Neural cell (in vitro differentiated cells): ENCODE measurements around the gene LHFPL4.

Experiments used
- CTCF ChIP-seq: fragments of 450-650 bp; IDR thresholded peaks from 2 replicates; pipeline ENCODE4 v1.5.1; 2014; ENCODE audit warnings: antibody characterized with exemption, mild to moderate bottlenecking, moderate library complexity; ENCODE audit not compliant: poor library complexity, severe bottlenecking
- EP300 ChIP-seq: fragments of 450-650 bp; conservative IDR thresholded peaks from 2 replicates; pipeline ENCODE4 v1.6.1; 2014; ENCODE audit warnings: antibody characterized with exemption, mild to moderate bottlenecking, moderate library complexity; ENCODE audit not compliant: poor library complexity, severe bottlenecking
- EZH2 ChIP-seq: fragments of 200-600, 300-800 bp; shearing (Covaris generic), sonication (generic); IDR thresholded peaks from 2 replicates; pipeline ENCODE4 v1.6.1; 2014; ENCODE audit warnings: antibody characterized with exemption, low read length, borderline replicate concordance, mild to moderate bottlenecking; ENCODE audit not compliant: insufficient read depth, poor library complexity, severe bottlenecking
- MXI1 ChIP-seq: fragments of 450-650 bp; conservative IDR thresholded peaks from 2 replicates; pipeline ENCODE4 v1.6.1; 2014; ENCODE audit warnings: antibody characterized with exemption, mild to moderate bottlenecking; ENCODE audit not compliant: poor library complexity, severe bottlenecking
- POLR2AphosphoS5 ChIP-seq: IDR thresholded peaks from 2 replicates; pipeline ENCODE4 v1.6.1; 2012
- RAD21 ChIP-seq: fragments of 450-650 bp; conservative IDR thresholded peaks from 2 replicates; pipeline ENCODE4 v1.6.1; 2014; ENCODE audit warnings: antibody characterized with exemption, mild to moderate bottlenecking, moderate library complexity
- SMC3 ChIP-seq: fragments of 450-650 bp; conservative IDR thresholded peaks from 2 replicates; pipeline ENCODE4 v1.6.1; 2014; ENCODE audit warnings: antibody characterized with exemption, mild to moderate bottlenecking, moderate library complexity; ENCODE audit not compliant: poor library complexity

DNA sequence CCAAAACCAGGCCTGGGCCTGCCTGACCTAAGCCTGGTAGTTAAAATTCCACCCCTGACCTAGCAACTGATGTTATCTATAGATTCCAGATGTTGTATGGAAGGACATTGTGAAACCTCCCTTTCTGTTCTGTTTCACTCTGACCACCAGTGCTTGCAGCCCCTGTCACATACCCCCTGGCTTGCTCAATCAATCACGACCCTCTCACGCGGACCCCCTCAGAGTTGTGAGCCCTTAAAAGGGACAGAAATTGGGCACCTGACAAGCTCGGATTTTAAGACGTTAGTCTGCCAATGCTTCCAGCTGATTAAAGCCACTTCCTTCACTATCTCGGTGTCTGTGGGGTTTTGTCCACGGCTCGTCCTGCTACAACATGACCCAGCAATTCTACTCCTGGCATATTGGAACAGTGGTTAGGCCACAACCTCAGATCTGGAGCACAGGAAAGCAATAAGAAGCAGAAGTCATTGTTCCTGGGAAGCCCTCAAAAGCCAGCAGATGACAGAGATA is 36.7 kb upstream of the LHFPL4 start:
- no peak for TF ChIP-seq EZH2
- no peak for TF ChIP-seq RAD21
- TF ChIP-seq CTCF: no peak
- no peak for TF ChIP-seq MXI1
- TF ChIP-seq POLR2AphosphoS5: no peak
- TF ChIP-seq EP300: no peak
- TF ChIP-seq SMC3: no peak
